H1 (cell line): Measurements from ENCODE around the gene PLEKHG1. TPM values are rescaled to one million over a fixed set of nuclear protein-coding genes. Genes with fewer than 3 reads are reported as not detected.

Experiments
- CTCF ChIA-PET: fragments of 300-600 bp; sonication (Branson Sonifier 250); formaldehyde crosslinking; loops from one replicate; lab custom pipeline; 2021; ENCODE audit not compliant: partially characterized antibody; lab: Charles Lee
- POLR2A ChIA-PET: fragments of 300-600 bp; sonication (Branson Sonifier 250); formaldehyde crosslinking; loops from one replicate; lab custom pipeline; 2021; ENCODE audit warnings: inconsistent platforms; ENCODE audit not compliant: partially characterized antibody; lab: Charles Lee
- DNase-seq, 2 experiments: peaks; one replicate each; pipeline versions ENCODE4 v3.0.0 to v3.0.0-alpha.2; 2010 to 2022; ENCODE audit warnings: low spot score in 2 of 2, low read depth in 1 of 2, mixed read lengths in 1 of 2
- FAIRE-seq: peaks from 2 replicates; lab custom pipeline; 2011; peaks lifted over from hg19 to GRCh38; lab: Jason Lieb, UNC
- H2AFZ ChIP-seq: 2 replicates; pipeline ENCODE4 v1.8.1; 2012; ENCODE audit warnings: low read length, inconsistent platforms
- H2AK5ac ChIP-seq: 2 replicates; pipeline ENCODE4 v1.6.1; 2013; ENCODE audit warnings: low read depth, low read length
- H2BK120ac ChIP-seq: replicated peaks from 2 replicates; pipeline ENCODE3; 2013; ENCODE audit warnings: low read depth, low read length, inconsistent platforms
- H2BK12ac ChIP-seq: 2 replicates; pipeline ENCODE4 v1.6.1; 2013; ENCODE audit warnings: low read depth, low read length
- H2BK15ac ChIP-seq: 2 replicates; pipeline ENCODE4 v1.6.1; 2013; ENCODE audit warnings: low read length
- H2BK20ac ChIP-seq: 2 replicates; pipeline ENCODE4 v1.6.1; 2013; ENCODE audit warnings: low read length
- H2BK5ac ChIP-seq: 2 replicates; pipeline ENCODE4 v1.6.1; 2013; ENCODE audit warnings: low read depth, low read length
- H3K14ac ChIP-seq: 2 replicates; pipeline ENCODE4 v1.6.1; 2013; ENCODE audit warnings: inconsistent platforms; ENCODE audit not compliant: insufficient read length
- H3K18ac ChIP-seq: 2 replicates; pipeline ENCODE4 v1.6.1; 2013; ENCODE audit warnings: low read length; ENCODE audit errors: extremely low read depth
- H3K23ac ChIP-seq: 2 replicates; pipeline ENCODE4 v1.6.1; 2013; ENCODE audit warnings: inconsistent platforms; ENCODE audit not compliant: insufficient read length
- H3K23me2 ChIP-seq: 2 replicates; pipeline ENCODE4 v1.6.1; 2013; ENCODE audit warnings: low read depth, low read length
- H3K27ac ChIP-seq: 2 replicates; pipeline ENCODE4 v1.6.1; 2011; ENCODE audit warnings: low read depth, low read length, inconsistent platforms
- H3K27me3 ChIP-seq, 4 experiments: replicated peaks in 1 of 4; 1 replicate in 1 of 4; 2 replicates in 3 of 4; pipeline versions ENCODE4 v1.6.1 to v1.8.1; 2011 to 2013; ENCODE audit warnings: low read length in 3 of 4, mild to moderate bottlenecking in 3 of 4, inconsistent platforms in 2 of 4, mixed read lengths in 2 of 4, moderate library complexity in 1 of 4; ENCODE audit not compliant: control insufficient read depth in 3 of 4, insufficient read depth in 3 of 4; ENCODE audit errors: extremely low read depth in 1 of 4
- H3K36me3 ChIP-seq, 4 experiments: 2 replicates each; pipeline versions ENCODE4 v1.6.1 to v1.8.1; 2011 to 2013; ENCODE audit warnings: mild to moderate bottlenecking in 4 of 4, low read length in 3 of 4, moderate library complexity in 2 of 4, control low read depth in 1 of 4, inconsistent platforms in 1 of 4; ENCODE audit not compliant: insufficient read depth in 4 of 4, control insufficient read depth in 2 of 4
- H3K4ac ChIP-seq: replicated peaks from 2 replicates; pipeline ENCODE3; 2013; ENCODE audit warnings: low read length, low read depth, mixed read lengths, inconsistent platforms; ENCODE audit not compliant: insufficient read length
- H3K4me1 ChIP-seq, 4 experiments: replicated peaks in 1 of 4; 1 replicate in 1 of 4; 2 replicates in 3 of 4; pipeline versions ENCODE4 v1.6.1 to v1.8.1; 2011 to 2013; ENCODE audit warnings: low read length in 3 of 4, inconsistent platforms in 2 of 4, mixed read lengths in 1 of 4; ENCODE audit not compliant: insufficient read depth in 4 of 4, control insufficient read depth in 3 of 4
- H3K4me2 ChIP-seq, 2 experiments: 2 replicates each; pipeline versions ENCODE4 v1.6.1 to v1.8.1; 2011 to 2013; ENCODE audit warnings: low read depth in 2 of 2, low read length in 2 of 2, control low read depth in 1 of 2, inconsistent platforms in 1 of 2, mild to moderate bottlenecking in 1 of 2; ENCODE audit not compliant: insufficient read depth in 1 of 2
- H3K4me3 ChIP-seq, 4 experiments: fragments of 200-600, 300-600 bp in 1 of 4; sonication (generic), shearing (Covaris generic), sonication (Bioruptor Twin) in 1 of 4; 2 replicates each; pipeline versions ENCODE4 v1.5.1 to v1.8.1; 2011 to 2016; ENCODE audit warnings: low read length in 4 of 4, low read depth in 3 of 4, control low read depth in 2 of 4, inconsistent platforms in 2 of 4, mild to moderate bottlenecking in 2 of 4, mixed read lengths in 1 of 4, moderate library complexity in 1 of 4; ENCODE audit not compliant: insufficient read depth in 2 of 4; ENCODE audit errors: extremely low read depth in 1 of 4
- H3K56ac ChIP-seq: replicated peaks from 2 replicates; pipeline ENCODE3; 2013; ENCODE audit warnings: low read depth, mild to moderate bottlenecking, mixed read lengths, low read length, inconsistent platforms; ENCODE audit not compliant: insufficient read length
- H3K79me1 ChIP-seq: 2 replicates; pipeline ENCODE4 v1.6.1; 2013; ENCODE audit warnings: low read depth, low read length, control low read depth
- H3K79me2 ChIP-seq, 2 experiments: 2 replicates each; pipeline versions ENCODE4 v1.6.1 to v1.8.1; 2012 to 2013; ENCODE audit warnings: low read length in 2 of 2, mild to moderate bottlenecking in 2 of 2, inconsistent platforms in 1 of 2; ENCODE audit not compliant: insufficient read depth in 2 of 2, control insufficient read depth in 1 of 2
- H3K9ac ChIP-seq, 4 experiments: replicated peaks in 1 of 4; 1 replicate in 1 of 4; 2 replicates in 3 of 4; pipeline versions ENCODE4 v1.6.1 to v1.8.1; 2011 to 2013; ENCODE audit warnings: low read depth in 3 of 4, low read length in 3 of 4, control low read depth in 2 of 4, mild to moderate bottlenecking in 2 of 4, moderate library complexity in 2 of 4, inconsistent platforms in 1 of 4; ENCODE audit errors: extremely low read depth in 1 of 4
- H3K9me3 ChIP-seq, 2 experiments: 2 replicates each; pipeline versions ENCODE4 v1.6.1 to v1.8.1; 2012 to 2013; ENCODE audit warnings: mild to moderate bottlenecking in 2 of 2, moderate library complexity in 2 of 2, control low read depth in 1 of 2, inconsistent platforms in 1 of 2, low read depth in 1 of 2, low read length in 1 of 2, mixed read lengths in 1 of 2; ENCODE audit not compliant: insufficient read depth in 2 of 2
- H4K20me1 ChIP-seq, 2 experiments: replicated peaks in 1 of 2; 2 replicates each; pipeline versions ENCODE3 to v1.8.1; 2011 to 2013; ENCODE audit warnings: inconsistent platforms in 2 of 2, low read length in 2 of 2, mild to moderate bottlenecking in 1 of 2; ENCODE audit not compliant: insufficient read depth in 2 of 2, control insufficient read depth in 1 of 2
- H4K5ac ChIP-seq: 2 replicates; pipeline ENCODE4 v1.6.1; 2013; ENCODE audit warnings: low read length, low read depth, mixed read lengths, inconsistent platforms; ENCODE audit not compliant: insufficient read length
- H4K8ac ChIP-seq: 2 replicates; pipeline ENCODE4 v1.8.0; 2013; ENCODE audit warnings: mild to moderate bottlenecking, moderate library complexity, low read length, inconsistent platforms; ENCODE audit not compliant: insufficient read depth; ENCODE audit errors: extremely low read depth
- H4K91ac ChIP-seq: replicated peaks from 2 replicates; pipeline ENCODE3; 2013; ENCODE audit warnings: low read length, mixed read lengths, inconsistent platforms; ENCODE audit not compliant: insufficient read length
- ASH2L ChIP-seq: fragments of 200-600, 300-600 bp; sonication (generic); IDR thresholded peaks from one replicate; pipeline ENCODE4 v1.7.1; 2017; ENCODE audit warnings: low read length
- ATF3 ChIP-seq: IDR thresholded peaks from 2 replicates; pipeline ENCODE4 v1.6.1; 2011; ENCODE audit warnings: low read depth, mild to moderate bottlenecking, low read length; ENCODE audit not compliant: insufficient read depth
- BRCA1 ChIP-seq: IDR thresholded peaks from 2 replicates; pipeline ENCODE4 v1.6.1; 2012; ENCODE audit warnings: low read depth, low read length, improper control_type of control experiment
- EGR1 ChIP-seq: IDR thresholded peaks from 2 replicates; pipeline ENCODE4 v1.6.1; 2011; ENCODE audit warnings: low read depth, low read length, borderline replicate concordance
- NRF1 ChIP-seq: IDR thresholded peaks from 2 replicates; pipeline ENCODE4 v1.6.1; 2011; ENCODE audit warnings: mild to moderate bottlenecking, low read depth, low read length, improper control_type of control experiment
- POLR2A ChIP-seq, 2 experiments: IDR thresholded peaks; 1 replicate in 1 of 2; 2 replicates in 1 of 2; pipeline ENCODE4 v1.6.1; 2011; ENCODE audit warnings: low read depth in 2 of 2, low read length in 2 of 2, mild to moderate bottlenecking in 2 of 2; ENCODE audit errors: control extremely low read depth in 1 of 2
- RNF2 ChIP-seq: fragments of 200-900, 300-1000 bp; sonication (generic); IDR thresholded peaks from 2 replicates; pipeline ENCODE4 v1.7.1; 2016; ENCODE audit warnings: borderline replicate concordance, low read depth, mild to moderate bottlenecking, antibody characterized with exemption, low read length; ENCODE audit not compliant: poor library complexity, severe bottlenecking; ENCODE audit errors: missing control alignments
- RXRA ChIP-seq: IDR thresholded peaks from 2 replicates; pipeline ENCODE4 v1.6.1; 2011; ENCODE audit warnings: low read depth, mild to moderate bottlenecking, low read length, moderate library complexity; ENCODE audit not compliant: insufficient read depth
- SRF ChIP-seq: IDR thresholded peaks from 2 replicates; pipeline ENCODE4 v1.6.1; 2011; ENCODE audit warnings: mild to moderate bottlenecking, low read depth, low read length, moderate library complexity
- WGBS, 2 experiments: shearing (Covaris generic) in 1 of 2; methylation state at CpG; one replicate each; pipeline versions ENCODE4 v1.1.6 to v1.1.7; 2013 to 2015; ENCODE audit warnings: low lambda C conversion rate in 2 of 2, mixed read lengths in 2 of 2, inconsistent platforms in 1 of 2, low coverage in 1 of 2, missing lambda C conversion rate in 1 of 2; ENCODE audit not compliant: insufficient replicate concordance in 2 of 2, insufficient coverage in 1 of 2, insufficient read length in 1 of 2; ENCODE audit errors: extremely low coverage in 1 of 2, missing lambda C conversion rate in 1 of 2; 5-methylcytosine and 5-hydroxymethylcytosine counted together
- polyA plus RNA-seq, 7 experiments: library from polyadenylated mRNA; depleted of rRNA in 3 of 7; stranded (reverse) in 5 of 7; unstranded in 2 of 7; fragments of >200 nt in 5 of 7; fragments of 200-250 nt in 2 of 7; gene quantifications; 1 replicate in 5 of 7; 2 replicates in 1 of 7; 4 replicates in 1 of 7; pipeline versions ENCODE4 v1.2.1 to v1.2.3, GENCODE V29; 2011 to 2013; ENCODE audit warnings: missing spikeins in 2 of 7, mixed read lengths in 2 of 7
- total RNA-seq: library from RNA; stranded (reverse); fragmentation: NEBNext Ultra II Directional; extraction: Animal tissue kit (Norgen Biotek cat#: 25700); gene quantifications from 2 replicates; pipeline ENCODE4 v1.2.1, GENCODE V29; 2021
- TF ChIP-seq, protein P1 (sequence below), 3 experiments: IDR thresholded peaks; 1 replicate in 2 of 3; 2 replicates in 1 of 3; pipeline versions ENCODE4 v1.5.1 to v1.6.1; 2011; ENCODE audit warnings: low read length in 3 of 3, mild to moderate bottlenecking in 3 of 3, inconsistent platforms in 2 of 3, low read depth in 1 of 3, moderate library complexity in 1 of 3; ENCODE audit not compliant: insufficient read depth in 1 of 3; ENCODE audit errors: control extremely low read depth in 1 of 3

The PLEKHG1 gene
- total and polyA plus RNA-seq, 2 of the 8 experiments (the other 6 are each of a cell fraction or from before 2014, with no cell fraction given), result 0.94 to 2.2 TPM

- Histone ChIP-seq H3K79me1 (no peaks in the 10 kb centered on the region), H2BK120ac (no peak overlapping the region), H4K8ac (no peak overlapping the region), H3K18ac (no peak overlapping the region), H3K14ac (no peak overlapping the region), H3K36me3 (no peaks in the 10 kb centered on the region; a peak in 1 of 8 replicates), H3K4me1 (no peaks in the 10 kb centered on the region), H4K20me1 (no peaks in the 10 kb centered on the region), H3K27me3 (no peaks in the 10 kb centered on the region), H3K9me3 (no peaks in the 10 kb centered on the region), H3K23ac (no peak overlapping the region), H3K4me3 (no peak overlapping the region), H3K79me2 (no peaks in the 10 kb centered on the region), H2BK5ac (no peak overlapping the region), H3K23me2 (no peaks in the 10 kb centered on the region), H3K4ac (no peak overlapping the region), H4K91ac (no peak overlapping the region), H3K27ac (no peak overlapping the region), H3K56ac (no peak overlapping the region), H2AFZ (no peak overlapping the region), H2BK12ac (no peak overlapping the region), H2BK20ac (no peak overlapping the region), H3K4me2 (no peak overlapping the region), H4K5ac (no peak overlapping the region), H3K9ac (no peak overlapping the region), H2BK15ac (no peak overlapping the region), H2AK5ac (no peak overlapping the region)
- CTCF ChIA-PET, result interaction anchor here (1.4 to 1.8 kb wide), 2 partner anchors 25 to 217 kb away, joined by 5 read pairs; no protein-coding TSS in a partner anchor
- WGBS, 2 experiments, result 82% methylated on average over 1 of the region's 1 CpG; no CpG with 5 or more reads in 1 of the 2 experiments
- POLR2A ChIA-PET, result no interaction called here
- FAIRE-seq, result no peak
- TF ChIP-seq EGR1 (no peak), ATF3 (no peak), SRF (no peak), RXRA (no peak), NRF1 (no peak), ASH2L (no peak), POLR2A (IDR thresholded peaks at IDR 0.05; ENCODE audit: control extremely low read depth in 1 of 2, low read depth in 2 of 2, low read length in 2 of 2) (no peak), RNF2 (no peak), BRCA1 (no peak)
- TF ChIP-seq, protein P1, sequence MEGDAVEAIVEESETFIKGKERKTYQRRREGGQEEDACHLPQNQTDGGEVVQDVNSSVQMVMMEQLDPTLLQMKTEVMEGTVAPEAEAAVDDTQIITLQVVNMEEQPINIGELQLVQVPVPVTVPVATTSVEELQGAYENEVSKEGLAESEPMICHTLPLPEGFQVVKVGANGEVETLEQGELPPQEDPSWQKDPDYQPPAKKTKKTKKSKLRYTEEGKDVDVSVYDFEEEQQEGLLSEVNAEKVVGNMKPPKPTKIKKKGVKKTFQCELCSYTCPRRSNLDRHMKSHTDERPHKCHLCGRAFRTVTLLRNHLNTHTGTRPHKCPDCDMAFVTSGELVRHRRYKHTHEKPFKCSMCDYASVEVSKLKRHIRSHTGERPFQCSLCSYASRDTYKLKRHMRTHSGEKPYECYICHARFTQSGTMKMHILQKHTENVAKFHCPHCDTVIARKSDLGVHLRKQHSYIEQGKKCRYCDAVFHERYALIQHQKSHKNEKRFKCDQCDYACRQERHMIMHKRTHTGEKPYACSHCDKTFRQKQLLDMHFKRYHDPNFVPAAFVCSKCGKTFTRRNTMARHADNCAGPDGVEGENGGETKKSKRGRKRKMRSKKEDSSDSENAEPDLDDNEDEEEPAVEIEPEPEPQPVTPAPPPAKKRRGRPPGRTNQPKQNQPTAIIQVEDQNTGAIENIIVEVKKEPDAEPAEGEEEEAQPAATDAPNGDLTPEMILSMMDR (IDR thresholded peaks at IDR 0.05; ENCODE audit: control extremely low read depth in 1 of 3, insufficient read depth in 1 of 3, low read depth in 1 of 3, low read length in 3 of 3), result no peak
- no peak for DNase-seq
These were observed 35.2 kb downstream of the PLEKHG1 start for GRCh38 chr6:150634964-150635292.
